Regular cardiac myocyte (primary cell): ENCODE data around the gene INCENP. TPM values are rescaled to one million over a fixed set of nuclear protein-coding genes. Genes with fewer than 3 reads are reported as not detected.

ENCODE experiments used
- total RNA-seq: library from RNA; depleted of rRNA; stranded (reverse); fragments of >200 nt; gene quantifications from 2 replicates; pipeline ENCODE4 v1.2.3, GENCODE V29; 2014

Gene INCENP
- total RNA-seq = 12.4 and 38.0 TPM in 2 replicates

GRCh38 chr11:62123669-62124185 lies at the start of gene INCENP:
TSS of gene INCENP (plus strand) at chr11:62124011. CDS start at chr11:62128162, 4,151 bp downstream.

GRCh38 chr11:62190011-62190410 lies 66.2 kb downstream of the INCENP start, which contains the start of gene SCGB1D1:
TSS of gene SCGB1D1 (plus strand) at chr11:62190216. CDS start at chr11:62190285, 69 bp downstream.

Other genes with a start within 250 kb of the INCENP start
- 92.8 and 113 TPM in 2 replicates for gene FADS3, start 232.5 kb upstream of the INCENP start, total RNA-seq
- gene RAB3IL1, start 206.4 kb upstream of the INCENP start, total RNA-seq = 1.9 and 6.5 TPM in 2 replicates
- 0.96 and 9.9 TPM in 2 replicates for gene BEST1, start 173.7 kb upstream of the INCENP start, total RNA-seq
- 505 and 1,736 TPM in 2 replicates for gene FTH1, start 156.4 kb upstream of the INCENP start, total RNA-seq
- gene SCGB1D1, start 66.2 kb downstream of the INCENP start, total RNA-seq = not detected in 2 replicates
- not detected in 2 replicates for gene SCGB2A1, start 84.7 kb downstream of the INCENP start, total RNA-seq
- gene SCGB1D2, start 118.2 kb downstream of the INCENP start, total RNA-seq = not detected in 2 replicates
- gene SCGB2A2, start 146.1 kb downstream of the INCENP start, total RNA-seq = not detected in 2 replicates
- gene SCGB1D4, start 175.1 kb downstream of the INCENP start, total RNA-seq = not detected in 2 replicates
- 0.28 and 1.7 TPM in 2 replicates for gene ASRGL1, start 213.4 kb downstream of the INCENP start, total RNA-seq